ENCODE measurements around the gene LRRC17.
"Not testable (repeated sequence)": the region's sequence is repeated elsewhere in the genome, so short reads cannot be mapped to it uniquely, and the experiment has no call there.

LRRC17 gene

DNA sequence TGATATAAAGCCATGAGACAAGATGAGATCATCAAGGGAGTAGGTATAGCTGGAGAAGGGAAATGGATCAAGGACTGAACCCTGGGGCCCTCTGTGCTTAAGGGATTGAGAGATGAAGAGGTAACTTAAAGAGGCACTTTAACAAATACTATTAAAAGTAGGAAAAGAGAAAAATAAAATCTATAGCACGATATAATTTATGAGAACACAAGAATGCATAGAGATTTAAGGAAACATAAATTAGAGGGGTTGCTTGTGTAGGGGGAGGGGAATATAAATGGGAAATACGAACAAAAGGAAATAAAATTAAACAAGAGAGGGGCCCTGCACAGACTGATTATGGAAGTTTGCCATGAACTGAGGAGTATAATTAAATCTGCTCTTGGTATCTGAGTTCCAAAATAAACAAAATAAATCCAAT is 15.6 kb upstream of the LRRC17 start:
- TF ChIP-seq, protein P1, sequence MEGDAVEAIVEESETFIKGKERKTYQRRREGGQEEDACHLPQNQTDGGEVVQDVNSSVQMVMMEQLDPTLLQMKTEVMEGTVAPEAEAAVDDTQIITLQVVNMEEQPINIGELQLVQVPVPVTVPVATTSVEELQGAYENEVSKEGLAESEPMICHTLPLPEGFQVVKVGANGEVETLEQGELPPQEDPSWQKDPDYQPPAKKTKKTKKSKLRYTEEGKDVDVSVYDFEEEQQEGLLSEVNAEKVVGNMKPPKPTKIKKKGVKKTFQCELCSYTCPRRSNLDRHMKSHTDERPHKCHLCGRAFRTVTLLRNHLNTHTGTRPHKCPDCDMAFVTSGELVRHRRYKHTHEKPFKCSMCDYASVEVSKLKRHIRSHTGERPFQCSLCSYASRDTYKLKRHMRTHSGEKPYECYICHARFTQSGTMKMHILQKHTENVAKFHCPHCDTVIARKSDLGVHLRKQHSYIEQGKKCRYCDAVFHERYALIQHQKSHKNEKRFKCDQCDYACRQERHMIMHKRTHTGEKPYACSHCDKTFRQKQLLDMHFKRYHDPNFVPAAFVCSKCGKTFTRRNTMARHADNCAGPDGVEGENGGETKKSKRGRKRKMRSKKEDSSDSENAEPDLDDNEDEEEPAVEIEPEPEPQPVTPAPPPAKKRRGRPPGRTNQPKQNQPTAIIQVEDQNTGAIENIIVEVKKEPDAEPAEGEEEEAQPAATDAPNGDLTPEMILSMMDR (IDR thresholded peaks at IDR 0.05; ENCODE audit: low read depth, low read length), result no peak
- H3K4me3 ChIP-seq (ENCODE audit: low read depth, low read length), result no peak overlapping the region

DNA sequence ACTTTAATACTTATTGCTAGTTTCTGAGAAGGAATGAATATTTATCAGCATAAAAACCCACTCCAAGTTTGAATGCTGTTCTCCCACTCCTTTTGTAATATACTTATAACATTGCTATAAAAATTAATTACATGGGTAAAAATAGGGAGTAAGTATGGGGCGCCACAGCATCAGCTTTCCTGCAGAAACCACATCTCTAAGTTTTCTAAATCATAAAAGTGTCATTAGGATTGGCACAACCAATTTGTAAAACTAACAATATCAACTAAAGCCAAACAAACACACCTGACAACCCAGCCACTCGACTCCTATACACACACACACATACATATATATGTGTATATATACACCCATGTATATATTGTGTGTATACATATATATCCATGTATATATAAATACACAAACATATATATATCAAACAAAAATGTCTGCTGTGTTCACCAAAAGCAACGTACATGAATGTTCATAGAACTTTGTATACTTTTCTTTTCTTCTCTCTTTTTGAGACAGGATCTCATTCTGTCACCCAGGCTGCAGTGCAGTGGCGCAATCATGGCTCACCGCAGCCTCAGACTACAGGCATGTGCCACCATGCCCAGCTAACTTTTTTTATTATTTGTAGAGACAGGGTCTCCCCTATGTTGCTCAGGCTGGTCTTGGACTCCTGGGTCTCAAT is 14.8 kb upstream of the LRRC17 start:
- TF ChIP-seq, protein P1 (IDR thresholded peaks at IDR 0.05; ENCODE audit: low read depth, low read length), result no peak
- H3K4me3 ChIP-seq (ENCODE audit: low read depth, low read length), result no peak overlapping the region

DNA sequence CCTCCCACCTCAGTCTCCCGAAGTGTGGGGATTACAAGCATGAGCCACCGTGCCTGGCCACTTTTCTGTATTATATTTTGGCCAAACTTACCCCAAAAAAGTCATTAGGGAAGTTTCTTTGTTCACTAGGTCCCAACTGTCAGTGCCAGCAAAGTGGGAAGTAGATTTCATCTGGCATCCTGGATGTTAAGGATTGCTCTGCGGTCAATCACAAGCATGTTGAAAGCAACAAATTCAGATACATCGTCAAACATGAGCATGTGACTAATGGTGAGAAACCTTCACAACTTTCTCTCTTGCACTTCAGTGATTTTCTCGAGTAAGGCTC is 14.3 kb upstream of the LRRC17 start:
- no peak overlapping the region for H3K4me3 ChIP-seq (ENCODE audit: low read depth, low read length)
- TF ChIP-seq, protein P1 (IDR thresholded peaks at IDR 0.05; ENCODE audit: low read depth, low read length), result no peak

DNA sequence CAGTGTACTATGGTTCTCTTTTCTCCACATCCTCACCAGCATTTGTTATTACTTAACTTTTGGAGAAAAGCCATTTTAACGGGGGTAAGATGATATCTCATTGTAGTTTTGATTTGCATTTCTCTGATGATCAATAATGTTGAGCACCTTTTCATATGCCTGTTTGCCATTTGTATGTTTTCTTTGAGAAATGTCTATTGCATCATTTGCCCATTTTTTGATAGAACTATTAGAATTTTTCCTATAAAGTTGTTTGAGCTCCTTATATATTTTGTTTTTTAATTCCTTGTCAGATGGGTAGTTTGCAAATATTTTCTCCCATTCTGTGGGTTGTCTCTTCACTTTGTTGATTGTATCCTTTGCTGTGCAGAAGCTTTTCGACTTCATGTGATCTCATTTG is 10.7 kb upstream of the LRRC17 start:
- not testable (repeated sequence) for H3K4me3 ChIP-seq (ENCODE audit: low read depth, low read length)

DNA sequence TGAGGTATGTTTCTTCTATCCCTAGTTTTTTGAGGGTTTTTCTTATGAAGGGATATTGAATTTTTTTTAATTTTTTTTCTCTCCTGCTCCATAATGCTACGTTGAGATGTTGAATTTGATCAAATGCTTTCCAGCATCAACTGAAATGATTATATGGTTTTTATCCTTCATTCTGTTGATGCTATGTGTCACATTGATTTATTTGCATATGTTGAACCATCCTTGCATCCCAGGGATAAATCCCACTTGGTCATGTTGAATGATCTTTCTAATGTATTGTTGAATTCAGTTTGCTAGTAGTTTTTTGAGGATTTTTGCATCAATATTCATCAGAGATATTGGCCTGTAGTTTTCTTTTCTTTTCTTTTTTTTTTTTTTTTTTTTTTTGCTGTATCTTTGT is 9.2 kb upstream of the LRRC17 start:
- H3K4me3 ChIP-seq (ENCODE audit: low read depth, low read length), result not testable (repeated sequence)

DNA sequence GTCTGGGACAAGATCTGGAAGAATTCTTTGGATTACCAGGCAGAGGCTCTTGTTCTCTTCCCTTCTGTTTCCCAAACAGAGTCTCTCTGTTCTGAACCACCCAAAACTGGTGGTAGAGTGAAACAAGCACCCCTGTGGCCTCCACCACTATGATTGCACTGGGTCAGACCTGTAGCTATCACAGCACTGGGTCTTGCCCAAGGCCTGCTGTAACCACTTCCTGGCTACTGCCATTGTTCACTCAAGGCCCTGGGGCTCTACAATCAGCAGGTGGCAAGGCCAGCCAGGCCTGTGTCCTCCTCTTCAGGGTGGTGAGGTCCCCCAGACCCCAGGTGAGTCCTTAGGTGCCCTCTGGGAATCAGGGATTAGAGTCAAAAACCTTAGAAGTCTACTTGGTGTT is 4.1 kb upstream of the LRRC17 start:
- TF ChIP-seq, protein P1 (IDR thresholded peaks at IDR 0.05; ENCODE audit: low read depth, low read length), result no peak
- no peak overlapping the region for H3K4me3 ChIP-seq (ENCODE audit: low read depth, low read length)

DNA sequence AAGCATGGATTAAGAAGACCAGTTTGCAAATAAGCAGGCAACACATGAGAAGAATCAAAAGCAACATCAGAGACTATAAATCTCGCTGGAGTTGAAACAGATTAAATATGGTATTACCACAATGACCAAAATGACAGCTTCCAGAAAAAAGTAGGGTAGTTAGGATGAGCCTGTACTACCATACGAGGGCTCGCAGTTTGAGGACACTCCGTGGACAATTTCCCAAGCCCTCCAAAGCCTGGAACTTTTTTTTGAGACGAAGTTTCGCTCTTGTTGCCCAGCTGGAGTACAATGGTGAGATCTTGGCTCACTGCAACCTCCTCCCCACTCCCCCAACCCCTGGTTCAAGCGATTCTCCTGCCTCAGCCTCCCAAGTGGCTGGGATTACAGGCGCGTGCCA is 1.0 kb downstream of the LRRC17 start:
- TF ChIP-seq, protein P1 (IDR thresholded peaks at IDR 0.05; ENCODE audit: low read depth, low read length), result no peak
- H3K4me3 ChIP-seq (ENCODE audit: low read depth, low read length), result peak overlapping the region; percentile 70

DNA sequence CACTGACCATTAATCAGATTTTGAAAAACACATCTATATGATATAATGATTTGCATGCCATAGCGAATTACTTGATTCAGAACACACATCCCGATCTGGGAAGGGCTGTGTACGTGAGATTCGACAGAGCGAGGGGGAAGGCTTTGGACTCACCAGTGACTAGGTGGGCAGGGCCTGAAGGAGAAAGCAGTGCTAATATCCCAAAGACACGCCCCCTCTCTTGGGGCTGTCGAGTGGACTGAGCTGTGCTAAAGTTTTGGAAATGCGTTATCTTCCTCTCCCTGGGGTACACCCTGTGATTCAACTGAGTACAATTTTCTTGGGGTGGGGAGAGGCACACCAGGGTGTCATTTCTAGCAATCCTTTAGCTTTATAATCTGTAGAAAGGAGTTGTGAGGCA is 1.8 kb downstream of the LRRC17 start:
- TF ChIP-seq, protein P1 (IDR thresholded peaks at IDR 0.05; ENCODE audit: low read depth, low read length), result no peak
- H3K4me3 ChIP-seq (ENCODE audit: low read depth, low read length), result peak overlapping the region; percentile 70
